GM12878 (cell line): ENCODE data around the gene BEGAIN. TPM values are rescaled to one million over a fixed set of nuclear protein-coding genes. Genes with fewer than 3 reads are reported as not detected.

Experiments used
- ATAC-seq: fragments of 200-7000 bp; cut with Tn5 transposase; 3 replicates; pipeline ENCODE4 v1.9.1; 2020; ENCODE audit warnings: mild to moderate bottlenecking, moderate library complexity
- BruUV-seq: library from RNA; stranded (reverse); fragments of 400-500 nt; replicated peaks from 2 replicates; lab custom pipeline; 2021; lab: Mats Ljungman, UMichigan
- CTCF ChIA-PET: fragments of 300-600 bp; sonication (Branson Sonifier 250); formaldehyde crosslinking; extraction: SDS; loops from one replicate; lab custom pipeline; 2021; ENCODE audit warnings: inconsistent platforms; lab: Yijun Ruan, JAX
- POLR2A ChIA-PET: fragments of 350-600 bp; formaldehyde crosslinking; extraction: SDS; loops from one replicate; lab custom pipeline; 2021; ENCODE audit warnings: inconsistent platforms; lab: Charles Lee
- RAD21 ChIA-PET: fragments of 300-600 bp; sonication (Branson Sonifier 250); formaldehyde crosslinking; loops from one replicate; lab custom pipeline; 2023; ENCODE audit warnings: antibody characterized with exemption; ENCODE audit not compliant: unreplicated experiment; lab: Charles Lee
- SMC1A ChIA-PET: fragments of 300-600 bp; sonication (Branson Sonifier 250); formaldehyde crosslinking; loops from one replicate; lab custom pipeline; 2023; ENCODE audit not compliant: unreplicated experiment, uncharacterized antibody; lab: Charles Lee
- DNase-seq: peaks from one replicate; pipeline ENCODE4 v3.0.0-alpha.2; 2011; ENCODE audit warnings: low read depth, low spot score
- FAIRE-seq: peaks from 3 replicates; lab custom pipeline; 2011; peaks lifted over from hg19 to GRCh38; lab: Jason Lieb, UNC
- H2AFZ ChIP-seq: 2 replicates; pipeline ENCODE4 v1.6.0; 2011; ENCODE audit warnings: low read depth, low read length, control low read depth; ENCODE audit not compliant: control insufficient read depth
- H3K27ac ChIP-seq: 2 replicates; pipeline ENCODE4 v1.5.1; 2011; ENCODE audit warnings: control low read depth; ENCODE audit not compliant: control insufficient read depth, insufficient read depth
- H3K27me3 ChIP-seq, 2 experiments: replicated peaks in 1 of 2; 2 replicates each; pipeline versions ENCODE4 v1.6.0 to v1.6.1; 2011; ENCODE audit warnings: low read length in 1 of 2; ENCODE audit not compliant: control insufficient read depth in 2 of 2, insufficient read depth in 2 of 2
- H3K36me3 ChIP-seq, 2 experiments: 2 replicates each; pipeline ENCODE4 v1.5.1; 2011; ENCODE audit warnings: low read length in 1 of 2; ENCODE audit not compliant: control insufficient read depth in 2 of 2, insufficient read depth in 2 of 2
- H3K4me1 ChIP-seq: 2 replicates; pipeline ENCODE4 v1.6.1; 2011; ENCODE audit warnings: mild to moderate bottlenecking, low read length, moderate library complexity, mixed read lengths; ENCODE audit not compliant: control insufficient read depth, insufficient read depth
- H3K4me2 ChIP-seq: 2 replicates; pipeline ENCODE4 v1.6.0; 2011; ENCODE audit warnings: control low read depth; ENCODE audit not compliant: control insufficient read depth, insufficient read depth
- H3K4me3 ChIP-seq: fragments of 200-600 bp; sonication (generic); 2 replicates; pipeline ENCODE4 v1.5.1; 2016
- H3K79me2 ChIP-seq: 2 replicates; pipeline ENCODE4 v1.6.0; 2011; ENCODE audit warnings: low read length; ENCODE audit not compliant: control insufficient read depth, insufficient read depth
- H3K9ac ChIP-seq: 2 replicates; pipeline ENCODE4 v1.8.0; 2011; ENCODE audit warnings: low read length, control low read depth, mixed read lengths; ENCODE audit not compliant: control insufficient read depth, insufficient read depth
- H3K9me3 ChIP-seq: replicated peaks from 3 replicates; pipeline ENCODE4 v1.5.1; 2011; ENCODE audit warnings: mild to moderate bottlenecking, low read length; ENCODE audit not compliant: control insufficient read depth, insufficient read depth
- H4K20me1 ChIP-seq: 2 replicates; pipeline ENCODE4 v1.6.0; 2011; ENCODE audit not compliant: control insufficient read depth, insufficient read depth
- FOS ChIP-seq: IDR thresholded peaks from 3 replicates; pipeline ENCODE4 v1.6.1; 2011; ENCODE audit warnings: borderline replicate concordance; ENCODE audit not compliant: insufficient read length; ENCODE audit errors: extremely low read depth
- HDAC6 ChIP-seq: fragments of 200-600 bp; sonication (generic); IDR thresholded peaks from one replicate; pipeline ENCODE4 v1.8.0; 2017; ENCODE audit warnings: antibody characterized with exemption; ENCODE audit not compliant: unreplicated experiment
- HDGF ChIP-seq: fragments of 450-650 bp; IDR thresholded peaks from 2 replicates; pipeline ENCODE4 v1.6.1; 2016; ENCODE audit warnings: antibody characterized with exemption
- MTA3 ChIP-seq: IDR thresholded peaks from 2 replicates; pipeline ENCODE4 v1.6.1; 2012; ENCODE audit warnings: low read length, inconsistent platforms, borderline replicate concordance
- MXI1 ChIP-seq: fragments of 150-350 bp; IDR thresholded peaks from 2 replicates; pipeline ENCODE4 v1.6.1; 2011; ENCODE audit warnings: low read depth, mild to moderate bottlenecking, inconsistent platforms, low read length, improper control_type of control experiment
- NFIC ChIP-seq: IDR thresholded peaks from 2 replicates; pipeline ENCODE4 v1.6.1; 2012; ENCODE audit warnings: low read depth, mild to moderate bottlenecking, inconsistent platforms, low read length, moderate library complexity
- NR2F1 ChIP-seq: fragments of 450-650 bp; conservative IDR thresholded peaks from 2 replicates; pipeline ENCODE4 v1.6.1; 2017; ENCODE audit warnings: mild to moderate bottlenecking
- SIN3A ChIP-seq: IDR thresholded peaks from 2 replicates; pipeline ENCODE4 v1.6.1; 2012; ENCODE audit warnings: low read depth, low read length, improper control_type of control experiment
- SMAD5 ChIP-seq: IDR thresholded peaks from 2 replicates; pipeline ENCODE4 v1.6.1; 2016; ENCODE audit warnings: antibody characterized with exemption, low read depth
- SMC3 ChIP-seq: IDR thresholded peaks from 2 replicates; pipeline ENCODE4 v1.6.1; 2011; ENCODE audit warnings: low read length, improper control_type of control experiment, borderline replicate concordance
- SREBF2 ChIP-seq: IDR thresholded peaks from 2 replicates; pipeline ENCODE4 v1.6.1; 2012; ENCODE audit warnings: mild to moderate bottlenecking, low read length
- WGBS: methylation state at CpG from one replicate; pipeline ENCODE4 v1.1.6; 2016; ENCODE audit warnings: low lambda C conversion rate; ENCODE audit not compliant: insufficient replicate concordance, insufficient coverage; ENCODE audit errors: missing lambda C conversion rate; 5-methylcytosine and 5-hydroxymethylcytosine counted together
- in situ Hi-C: fragments of 300-500 bp; cut with MboI; formaldehyde crosslinking; loops from 9 replicates; pipeline ENCODE4 v1.14.3; 2018; ENCODE audit warnings: mixed read lengths
- intact Hi-C: fragments of 100-400 bp; cut with micrococcal nuclease; formaldehyde crosslinking; loops from one replicate; pipeline ENCODE4 v1.14.2; 2022; ENCODE audit not compliant: unreplicated experiment
- polyA plus RNA-seq, 11 experiments: library from polyadenylated mRNA; depleted of rRNA in 4 of 11; unstranded in 6 of 11; stranded (reverse) in 5 of 11; fragments of >200 nt; fragmentation: Nextera tagmentation in 4 of 11; fragmentation: Illumina TruSeq in 1 of 11; extraction: Ambion mirVana in 4 of 11; extraction: Trizol in 1 of 11; gene quantifications; 1 replicate in 1 of 11; 2 replicates in 10 of 11; pipeline versions ENCODE4 v1.2.1 to v1.2.3, GENCODE V29; 2011 to 2016; ENCODE audit warnings: inconsistent platforms in 2 of 11, missing spikeins in 2 of 11, low read depth in 1 of 11
- total RNA-seq, 4 experiments: library from RNA; depleted of rRNA in 3 of 4; stranded (reverse); fragments of >200 nt in 3 of 4; fragmentation: Illumina TruSeq in 1 of 4; extraction: Trizol in 1 of 4; gene quantifications; 2 replicates each; pipeline versions ENCODE4 v1.2.1 to v1.2.3, GENCODE V29; 2013 to 2021

Gene BEGAIN
- total and polyA plus RNA-seq, 10 of the 15 experiments (the other 5 are each of a cell fraction or from before 2014, with no cell fraction given), result 0.01 to 0.31 (median 0.06) TPM; not detected in 5

DNA sequence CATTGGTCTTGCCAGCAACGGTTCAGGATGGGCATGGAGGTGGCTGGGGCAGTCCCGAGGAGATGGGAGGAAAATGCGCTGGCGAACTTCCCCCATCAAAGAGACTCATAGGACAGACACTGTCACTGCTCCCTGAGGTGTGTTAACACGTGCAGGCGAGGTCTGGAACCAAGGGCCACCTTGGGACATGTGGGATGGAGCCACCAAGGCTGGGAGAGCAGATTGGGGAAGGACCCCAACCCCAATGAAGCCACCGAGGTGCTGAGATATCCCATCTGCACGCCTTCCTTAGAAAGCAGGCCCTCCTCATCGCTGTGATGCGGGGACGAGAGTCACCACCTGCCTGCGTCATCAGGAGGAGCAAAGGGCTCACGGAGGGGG, 16.9 kb upstream of the BEGAIN start:
- Histone ChIP-seq H2AFZ (no peak overlapping the region), H3K27me3 (no peaks in the 10 kb centered on the region; a peak in 1 of 4 replicates), H3K4me3 (no peak overlapping the region), H3K79me2 (no peaks in the 10 kb centered on the region), H3K4me1 (no peaks in the 10 kb centered on the region), H3K9me3 (no peaks in the 10 kb centered on the region; the same call in 1 of the 3 replicates), H4K20me1 (no peaks in the 10 kb centered on the region), H3K36me3 (no peaks in the 10 kb centered on the region), H3K9ac (no peak overlapping the region), H3K27ac (no peak overlapping the region), H3K4me2 (no peak overlapping the region)
- WGBS, result 38% methylated on average over 13 of the region's 13 CpGs
- intact Hi-C loops, result no loop called here
- POLR2A ChIA-PET, result no interaction called here
- DNase-seq, result no peak
- RAD21 ChIA-PET, result no interaction called here
- no TSS peak for BruUV-seq
- no peak for FAIRE-seq
- ATAC-seq, result no peak
- TF ChIP-seq NFIC (no peak), SIN3A (no peak), MTA3 (no peak), HDGF (no peak), NR2F1 (no peak), SMAD5 (no peak), FOS (no peak), SMC3 (no peak), HDAC6 (no peak), MXI1 (no peak), SREBF2 (no peak)
- SMC1A ChIA-PET, result no interaction called here
- CTCF ChIA-PET, result no interaction called here
- in situ Hi-C loops, result no loop called here
